Loucy (cell line): ENCODE results near the gene PPP2R2B.

Source experiments
- H2AFZ ChIP-seq: fragments of 200-600 bp; sonication (generic); 2 replicates; pipeline ENCODE4 v1.6.0; 2016; ENCODE audit warnings: antibody characterized with exemption, mild to moderate bottlenecking, low read length, moderate library complexity
- H3F3A ChIP-seq: fragments of 200-600 bp; 2 replicates; pipeline ENCODE4 v1.6.0; 2016; ENCODE audit warnings: antibody characterized with exemption, low read depth, mild to moderate bottlenecking
- H3K27me3 ChIP-seq: fragments of 200-600 bp; sonication (generic); 2 replicates; pipeline ENCODE4 v1.6.1; 2014; ENCODE audit warnings: low read length, mild to moderate bottlenecking; ENCODE audit not compliant: insufficient read depth, poor library complexity, severe bottlenecking
- H3K36me3 ChIP-seq: fragments of 200-600 bp; sonication (generic); 2 replicates; pipeline ENCODE4 v1.6.1; 2016; ENCODE audit warnings: low read length; ENCODE audit not compliant: insufficient read depth
- H3K4me1 ChIP-seq: fragments of 200-600 bp; sonication (generic); 2 replicates; pipeline ENCODE4 v1.5.1; 2014; ENCODE audit warnings: low read length, mild to moderate bottlenecking; ENCODE audit not compliant: insufficient read depth, poor library complexity, severe bottlenecking
- H3K4me2 ChIP-seq: fragments of 200-600 bp; sonication (generic); 2 replicates; pipeline ENCODE4 v1.6.0; 2014; ENCODE audit warnings: antibody characterized with exemption, low read length, low read depth, mild to moderate bottlenecking; ENCODE audit not compliant: poor library complexity, severe bottlenecking
- H3K4me3 ChIP-seq: fragments of 200-600 bp; sonication (generic); 2 replicates; pipeline ENCODE4 v1.5.1; 2014; ENCODE audit warnings: low read length, mild to moderate bottlenecking, mixed read lengths; ENCODE audit not compliant: poor library complexity, severe bottlenecking
- H3K79me2 ChIP-seq: fragments of 200-600 bp; sonication (generic); 2 replicates; pipeline ENCODE4 v1.6.1; 2014; ENCODE audit warnings: low read length; ENCODE audit not compliant: insufficient read depth
- H3K9ac ChIP-seq: fragments of 200-600 bp; sonication (generic); 2 replicates; pipeline ENCODE4 v1.6.0; 2014; ENCODE audit warnings: mild to moderate bottlenecking, low read depth, low read length, moderate library complexity; ENCODE audit not compliant: poor library complexity, severe bottlenecking
- H3K9me2 ChIP-seq: fragments of 200-600 bp; sonication (generic); replicated peaks from 2 replicates; pipeline ENCODE4 v1.6.1; 2016; ENCODE audit warnings: low read depth, low read length, mixed read lengths
- H3K9me3 ChIP-seq: fragments of 200-600 bp; sonication (generic); 2 replicates; pipeline ENCODE4 v1.6.1; 2014; ENCODE audit warnings: mild to moderate bottlenecking, antibody characterized with exemption, low read length, low read depth; ENCODE audit not compliant: insufficient read depth
- H4K20me1 ChIP-seq: fragments of 200-600 bp; sonication (generic); 2 replicates; pipeline ENCODE4 v1.6.0; 2014; ENCODE audit warnings: antibody characterized with exemption, low read length, mild to moderate bottlenecking; ENCODE audit not compliant: insufficient read depth, poor library complexity, severe bottlenecking
- CTCF ChIP-seq: fragments of 200-600 bp; sonication (generic); conservative IDR thresholded peaks from 2 replicates; pipeline ENCODE4 v1.5.1; 2014; ENCODE audit warnings: mild to moderate bottlenecking, antibody characterized with exemption, low read length
- EZH2phosphoT487 ChIP-seq: fragments of 200-600 bp; IDR thresholded peaks from 2 replicates; pipeline ENCODE4 v1.6.1; 2018; ENCODE audit warnings: antibody characterized with exemption, mild to moderate bottlenecking, moderate library complexity, borderline replicate concordance

PPP2R2B gene

GRCh38 chr5:146920351-146920881 lies 41.9 kb upstream of the PPP2R2B start:
- TF ChIP-seq EZH2phosphoT487: no peak
- no peak for TF ChIP-seq CTCF
- Histone ChIP-seq H3K4me3 (no peak overlapping the region), H3K9me3 (no peaks in the 10 kb centered on the region), H2AFZ (no peak overlapping the region), H3K4me1 (no peaks in the 10 kb centered on the region), H3K27me3 (no peaks in the 10 kb centered on the region), H3F3A (no peaks in the 10 kb centered on the region), H3K9me2 (no peaks in the 10 kb centered on the region), H3K4me2 (no peak overlapping the region), H4K20me1 (no peaks in the 10 kb centered on the region), H3K9ac (no peak overlapping the region), H3K79me2 (no peaks in the 10 kb centered on the region), H3K36me3 (no peaks in the 10 kb centered on the region)

- H3K9ac ChIP-seq: no peak overlapping the region
- no peak overlapping the region for H3K4me3 ChIP-seq
- no peaks in the 10 kb centered on the region for H4K20me1 ChIP-seq
- no peak overlapping the region for H2AFZ ChIP-seq
- H3K36me3 ChIP-seq: no peaks in the 10 kb centered on the region
- no peak overlapping the region for H3K4me2 ChIP-seq
- no peaks in the 10 kb centered on the region for H3K9me3 ChIP-seq
- no peaks in the 10 kb centered on the region for H3K9me2 ChIP-seq
- H3K27me3 ChIP-seq: no peaks in the 10 kb centered on the region
- TF ChIP-seq CTCF: no peak
- TF ChIP-seq EZH2phosphoT487: no peak
- no peaks in the 10 kb centered on the region for H3F3A ChIP-seq
- H3K79me2 ChIP-seq: no peaks in the 10 kb centered on the region
- H3K4me1 ChIP-seq: no peaks in the 10 kb centered on the region
These were observed 40.7 kb upstream of the PPP2R2B start for GRCh38 chr5:146919304-146919703.

DNA sequence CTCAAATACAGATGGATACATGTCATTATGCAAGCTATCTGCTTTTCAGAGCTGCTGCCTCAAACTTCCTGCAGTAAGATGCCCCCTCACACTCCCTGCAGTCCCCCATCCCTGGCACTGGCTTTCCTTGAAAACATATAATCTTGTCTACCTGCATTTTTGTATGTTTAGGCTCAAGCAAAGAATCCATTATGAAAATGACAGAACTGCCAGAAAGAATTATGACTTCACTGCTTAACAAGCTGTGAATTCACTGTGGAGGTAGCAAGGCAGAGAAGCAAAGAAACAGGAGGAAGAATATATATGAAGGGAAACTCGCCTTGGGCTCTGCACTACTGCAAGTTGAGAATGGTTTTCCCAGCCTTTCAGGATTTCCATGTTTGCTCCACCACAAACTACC lies 39.4 kb upstream of the PPP2R2B start:
- Histone ChIP-seq H3K79me2 (no peaks in the 10 kb centered on the region), H3K27me3 (no peaks in the 10 kb centered on the region), H2AFZ (no peak overlapping the region), H3K9me2 (no peaks in the 10 kb centered on the region), H3K4me3 (no peak overlapping the region), H3K4me1 (no peaks in the 10 kb centered on the region), H3K4me2 (no peak overlapping the region), H3K9ac (no peak overlapping the region), H4K20me1 (no peaks in the 10 kb centered on the region), H3F3A (no peaks in the 10 kb centered on the region), H3K36me3 (no peaks in the 10 kb centered on the region), H3K9me3 (no peaks in the 10 kb centered on the region)
- no peak for TF ChIP-seq EZH2phosphoT487
- no peak for TF ChIP-seq CTCF
